ENCODE measurements around the gene INSYN1.

Gene INSYN1

DNA sequence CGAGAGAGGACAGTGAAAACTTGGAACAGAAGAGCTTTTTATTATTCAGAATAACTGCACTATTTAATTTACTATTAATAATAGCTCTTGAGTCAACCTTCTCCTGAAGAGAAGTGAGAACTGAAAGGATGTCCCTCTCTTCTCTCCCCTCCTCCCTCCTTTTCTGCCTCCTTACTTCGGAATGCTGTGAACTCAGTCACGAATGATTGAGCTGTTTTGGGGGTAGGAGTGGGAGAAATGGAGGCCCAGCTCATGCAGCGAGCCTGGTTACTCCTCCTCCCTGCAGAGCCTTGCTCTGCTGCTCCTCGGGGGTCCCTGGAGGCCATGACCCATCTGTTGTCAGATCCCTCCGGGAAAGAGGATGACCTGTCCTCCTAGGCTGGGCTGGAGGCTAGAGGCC, 20.3 kb upstream of the INSYN1 start:
- DNase-seq, result no peak

- no peak for DNase-seq
These were observed 18.4 kb upstream of the INSYN1 start for GRCh38 chr15:73771385-73772045.

GRCh38 chr15:73770050-73770449, 16.9 kb upstream of the INSYN1 start:
- no peak for DNase-seq

DNA sequence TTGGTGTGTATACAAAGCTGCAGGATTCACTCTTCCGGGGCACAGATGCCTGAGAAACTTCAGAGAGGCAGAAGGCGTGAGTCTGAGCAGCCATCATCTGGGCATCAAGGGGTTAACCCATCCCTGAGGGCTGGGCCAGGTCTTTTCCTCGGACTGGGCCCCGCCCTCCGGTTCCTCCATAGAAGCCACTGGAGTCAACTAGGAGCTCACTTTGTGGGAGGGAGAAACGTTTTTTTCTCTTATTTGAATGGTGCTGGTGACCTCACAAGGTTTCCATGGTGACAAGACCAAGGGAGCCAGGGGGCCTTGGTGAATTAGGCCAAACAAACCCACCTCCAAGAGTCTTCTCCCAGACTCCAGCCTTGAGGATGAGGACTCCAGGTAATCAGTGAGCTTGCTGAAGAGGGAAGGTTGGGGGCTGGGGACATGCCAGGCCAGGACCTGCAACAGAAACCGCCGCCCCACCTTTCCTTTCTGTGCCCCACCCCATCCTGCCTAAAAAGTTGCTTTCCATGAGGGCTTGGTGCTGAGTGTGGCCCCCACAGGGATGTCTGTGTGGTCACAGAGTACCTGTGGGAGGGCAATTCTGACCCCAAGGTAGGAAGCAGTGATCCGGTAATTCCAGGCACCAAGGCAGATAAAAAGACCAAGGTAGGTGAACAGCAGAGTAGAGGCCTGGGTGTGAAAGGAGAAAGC, 14.8 kb upstream of the INSYN1 start:
- DNase-seq, result no peak

- no peak for DNase-seq
These were observed 13.4 kb upstream of the INSYN1 start for GRCh38 chr15:73766598-73766997.

- DNase-seq, result no peak
These were observed 12.6 kb upstream of the INSYN1 start for GRCh38 chr15:73765778-73766177.

GRCh38 chr15:73763931-73764330, 10.8 kb upstream of the INSYN1 start:
- no peak for DNase-seq

DNA sequence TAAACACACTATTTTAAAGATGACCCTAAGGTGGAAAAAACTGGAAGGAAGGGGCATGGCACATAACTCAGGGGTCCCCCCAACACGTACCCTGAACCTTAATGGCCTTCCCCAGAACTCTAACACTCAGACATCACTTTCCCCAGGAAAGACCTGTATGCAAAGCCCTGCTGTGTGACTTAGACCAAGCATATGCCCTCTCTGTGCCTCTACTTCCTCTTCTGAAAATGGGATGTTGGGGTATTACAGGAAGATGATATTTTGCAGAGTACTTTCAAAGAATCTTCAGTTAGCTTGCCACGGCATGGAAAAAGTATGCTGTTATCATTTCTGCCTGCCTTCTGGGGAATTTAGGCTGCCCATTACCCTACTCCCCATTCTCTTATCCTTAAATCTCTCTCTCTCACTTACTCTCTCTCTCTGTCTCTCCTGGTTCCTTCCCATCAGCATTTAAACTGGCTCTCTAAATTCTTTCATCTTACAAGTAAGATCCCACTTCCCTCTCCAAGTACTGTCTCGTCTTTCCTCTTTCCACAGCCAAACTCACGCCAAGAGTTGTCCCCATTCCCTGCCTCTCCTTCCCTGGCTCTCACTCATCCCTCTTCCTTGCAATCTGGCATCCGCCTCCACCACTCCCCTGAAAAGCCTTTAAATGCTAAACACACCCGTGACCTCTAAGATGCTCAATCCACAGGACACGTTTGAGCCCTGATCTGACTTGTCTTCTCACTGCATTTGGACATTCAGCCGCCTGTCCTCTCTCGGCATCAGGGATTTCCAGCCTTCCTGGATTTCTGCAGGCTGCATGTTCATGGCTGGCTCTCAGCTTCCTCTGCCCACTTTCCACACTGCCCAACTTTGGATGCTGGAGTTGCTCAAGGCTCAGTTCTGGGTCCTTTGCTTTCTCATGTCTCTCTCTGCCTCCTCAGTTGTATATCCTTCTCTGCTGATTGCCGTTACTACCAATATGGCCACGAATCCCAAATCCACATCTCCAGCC, 7.5 kb upstream of the INSYN1 start:
- DNase-seq, result no peak

DNA sequence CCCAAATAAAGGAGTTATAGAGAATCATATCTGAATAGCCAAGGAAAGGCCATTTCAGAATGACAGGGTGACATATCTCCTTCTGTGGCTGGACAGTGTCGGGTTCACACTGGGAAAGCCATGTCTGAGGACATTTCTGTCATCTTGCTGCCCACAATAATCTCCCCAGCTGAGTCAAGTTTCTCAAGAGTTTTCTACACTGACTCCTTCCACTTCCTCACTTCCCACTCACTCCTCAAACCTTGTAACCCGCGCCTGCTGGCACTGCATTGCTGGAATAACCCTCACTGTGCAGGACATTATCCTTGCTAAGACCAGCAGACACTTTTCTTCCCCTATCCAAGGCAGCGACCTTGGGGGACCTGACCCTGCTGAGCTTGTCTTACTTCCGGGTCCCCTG, 5.3 kb upstream of the INSYN1 start:
- DNase-seq, result no peak

DNA sequence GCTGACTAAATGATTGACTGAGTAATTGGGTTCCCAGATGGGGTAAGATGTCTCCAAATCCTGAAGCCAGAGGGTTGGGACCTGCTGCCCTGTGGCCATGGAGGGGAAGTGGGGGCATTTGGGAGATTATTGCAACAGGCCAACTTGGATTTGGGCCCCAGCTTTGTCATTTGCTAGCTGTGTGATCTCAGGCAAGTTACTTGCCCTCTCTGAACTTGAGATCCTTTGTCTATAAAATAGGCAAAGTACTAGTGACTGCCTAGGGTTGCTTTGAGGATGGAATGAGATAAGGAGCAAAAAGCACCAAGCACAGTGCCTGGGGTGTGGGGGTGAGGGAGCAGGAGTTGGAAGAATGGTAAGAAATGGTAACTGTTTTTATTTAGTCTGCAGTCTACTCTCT, 4.4 kb upstream of the INSYN1 start:
- no peak for DNase-seq

GRCh38 chr15:73756947-73757513, 3.9 kb upstream of the INSYN1 start:
- DNase-seq, result no peak

DNA sequence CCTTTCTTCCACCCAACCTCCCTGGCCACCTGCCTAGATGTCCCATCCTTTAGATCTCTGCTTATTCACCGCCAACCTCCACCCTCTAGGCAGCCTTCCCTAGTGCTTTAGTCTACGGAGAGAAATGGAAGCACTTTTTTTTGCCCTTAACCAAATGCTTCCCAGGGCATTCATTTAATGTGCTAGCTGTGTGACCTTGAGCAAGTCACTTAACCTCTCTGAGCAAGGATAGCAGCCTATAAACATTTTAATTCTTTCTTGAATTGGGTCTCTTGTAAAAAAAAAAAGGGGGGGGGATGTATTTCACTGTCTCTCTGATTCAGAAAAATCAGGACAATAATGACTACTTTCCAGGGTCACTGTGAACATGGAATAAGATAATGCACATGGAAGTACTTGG, 3.2 kb upstream of the INSYN1 start:
- DNase-seq, result no peak

GRCh38 chr15:73755946-73756345, 2.8 kb upstream of the INSYN1 start:
- DNase-seq, result no peak

DNA sequence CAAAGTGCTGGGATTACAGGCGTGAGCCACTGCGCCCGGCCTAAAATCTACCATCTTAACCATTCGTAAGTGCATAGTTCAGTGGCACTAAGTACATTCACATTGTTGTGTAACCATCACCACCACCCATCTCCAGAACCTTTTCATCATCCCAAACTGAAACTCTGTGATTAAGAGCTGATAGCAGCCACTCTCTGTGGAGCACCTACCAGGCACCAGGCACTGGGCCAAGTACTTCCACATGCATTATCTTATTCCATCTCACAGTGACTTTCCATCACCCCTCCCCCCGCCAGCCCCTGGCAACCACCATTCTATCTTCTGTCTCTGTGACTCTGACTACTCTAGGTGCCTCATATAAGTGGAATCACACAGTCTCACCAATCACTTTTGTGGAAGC, 2.3 kb upstream of the INSYN1 start:
- no peak for DNase-seq

DNA sequence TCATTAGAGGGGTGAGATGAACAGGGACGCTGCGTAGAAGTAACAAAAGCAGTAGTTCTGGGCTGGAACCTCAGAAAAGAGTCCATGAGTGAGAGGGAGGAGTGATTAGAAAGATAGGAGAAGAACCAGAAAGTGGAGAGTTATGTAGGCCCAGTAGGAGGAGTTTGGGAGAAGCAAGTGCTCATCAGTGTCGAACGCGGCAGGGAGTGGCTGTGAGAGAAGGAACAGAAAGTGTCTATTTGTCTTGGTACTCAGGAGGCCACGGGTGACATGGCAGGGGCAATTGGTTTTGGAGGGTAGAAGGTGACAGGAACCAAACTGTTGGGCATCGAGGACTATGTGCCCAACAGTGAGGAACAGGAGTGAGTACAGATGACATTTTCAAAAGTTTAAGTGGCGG, 1.3 kb upstream of the INSYN1 start:
- DNase-seq, result no peak

DNA sequence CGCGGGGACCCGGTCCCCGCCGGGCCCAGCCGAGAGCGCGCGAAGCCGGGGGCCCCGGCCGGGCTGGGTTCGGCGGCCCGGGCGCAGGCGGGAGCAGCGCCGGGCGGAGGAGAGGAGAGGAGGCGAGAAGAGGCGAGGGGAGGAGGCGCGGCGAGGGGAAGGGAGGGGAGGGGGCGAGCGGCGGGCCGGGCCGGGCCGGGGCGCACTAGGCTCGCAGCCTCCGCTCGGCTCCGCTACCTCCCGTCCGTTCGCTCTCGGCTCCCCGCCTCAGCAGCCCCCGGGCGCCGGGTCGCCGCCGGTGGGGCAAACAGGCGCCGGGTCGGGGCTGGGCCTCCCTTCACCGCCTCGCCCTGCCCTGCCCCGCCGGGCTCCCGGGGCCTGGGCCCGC, 351 bp downstream of the INSYN1 start:
- DNase-seq, result no peak

DNA sequence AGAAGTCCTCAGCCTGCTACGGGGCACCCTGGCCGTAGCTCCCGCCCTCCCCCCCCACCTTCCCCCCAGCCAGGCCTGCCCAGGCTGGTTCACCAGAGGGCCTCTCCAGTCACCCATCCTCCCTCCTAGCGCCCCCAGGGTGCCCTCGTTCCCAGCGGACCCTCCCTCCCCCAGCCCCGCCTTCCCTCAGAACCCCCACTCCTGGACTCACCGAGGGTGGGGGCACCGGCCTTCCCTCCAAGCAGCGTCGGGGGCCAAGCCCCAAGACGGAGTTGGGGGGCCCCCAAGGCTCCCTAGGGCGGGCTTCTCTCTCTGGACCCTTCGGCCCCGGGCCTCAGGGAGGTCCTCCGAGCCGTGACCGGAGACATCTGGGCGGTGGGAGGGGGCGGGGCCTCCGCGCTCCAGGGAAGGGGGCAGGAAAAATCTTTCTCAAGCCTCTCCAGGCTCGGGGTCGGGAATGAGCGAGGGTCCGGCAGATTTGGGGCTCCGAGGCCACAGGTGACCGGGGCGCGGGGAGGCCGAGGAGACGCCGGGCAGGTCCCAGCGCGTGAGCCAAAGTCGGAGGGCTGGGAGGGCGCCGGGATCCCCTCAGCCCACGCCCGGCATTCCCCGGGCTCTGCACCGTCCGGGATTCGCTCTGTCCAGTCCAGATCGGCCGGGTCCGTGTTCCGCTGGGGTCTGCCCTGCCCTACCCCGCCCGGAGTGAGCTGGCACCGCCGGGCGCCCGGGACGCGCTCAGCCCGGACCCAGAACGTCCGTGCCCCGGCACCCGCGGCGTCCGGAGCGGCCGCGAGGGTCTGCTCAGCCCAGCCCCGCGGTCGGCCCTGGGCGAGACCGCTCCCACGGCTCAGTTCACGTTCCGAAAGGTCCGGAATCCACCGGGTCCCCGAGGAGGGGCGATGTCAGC, 999 bp downstream of the INSYN1 start:
- DNase-seq, result no peak

DNA sequence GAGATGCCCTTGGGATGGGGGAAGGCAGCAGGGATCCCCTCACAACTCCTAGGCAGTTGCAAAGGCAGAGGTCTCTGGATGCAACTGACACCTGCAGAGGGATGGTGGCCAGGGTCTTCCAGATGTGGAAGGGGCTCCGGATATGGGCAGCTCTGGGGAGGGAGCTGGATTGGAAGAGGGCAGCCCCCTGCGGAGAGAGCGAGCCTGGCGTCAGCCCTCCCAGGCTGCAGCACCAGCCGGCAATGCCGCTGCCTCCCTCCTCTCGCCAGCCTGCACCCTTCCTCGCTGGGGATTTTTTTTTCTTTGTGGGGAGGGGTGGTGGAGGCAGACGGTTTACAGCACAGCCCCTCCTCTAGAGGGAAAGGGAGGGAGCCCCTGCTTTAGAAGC, 1.6 kb downstream of the INSYN1 start:
- DNase-seq, result no peak

DNA sequence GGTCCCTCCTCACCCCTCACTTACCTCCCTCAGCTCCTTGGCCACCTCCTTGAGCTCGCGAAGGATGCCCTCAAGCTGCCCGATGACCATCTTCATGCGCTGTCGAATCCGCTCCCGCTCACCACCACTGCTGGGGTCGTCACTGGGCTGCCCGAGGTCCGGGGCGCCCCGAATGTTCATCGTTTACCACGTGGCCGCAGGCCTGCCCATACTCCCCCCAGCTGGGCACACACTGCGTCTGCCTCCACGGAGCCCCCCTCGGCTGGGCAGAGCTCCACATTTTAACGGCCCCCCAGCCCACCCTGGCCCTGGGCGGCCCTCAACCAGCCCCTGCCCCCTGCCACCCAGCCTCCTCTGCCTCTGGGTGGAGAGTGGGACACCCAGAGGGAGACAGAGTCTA, 2.2 kb downstream of the INSYN1 start:
- no peak for DNase-seq

DNA sequence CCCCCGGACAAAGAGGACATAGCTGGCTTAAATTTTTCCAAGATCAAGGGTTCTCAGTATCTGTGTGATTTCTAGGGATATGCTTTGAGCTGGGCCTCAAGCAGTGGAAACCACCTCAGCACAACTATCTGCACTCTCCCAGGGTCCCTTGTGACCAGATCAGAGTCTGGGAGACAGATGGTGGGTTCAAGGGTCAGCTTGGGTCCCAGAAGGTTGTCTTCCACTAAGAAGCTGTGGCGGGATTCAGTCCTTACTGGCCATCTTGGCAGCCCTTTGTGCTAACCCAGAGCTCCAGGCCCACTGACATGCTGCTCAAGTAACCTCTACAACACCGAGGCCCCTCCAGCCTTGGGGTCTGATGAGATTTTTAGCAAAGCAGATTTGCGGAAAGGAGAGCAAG, 2.7 kb downstream of the INSYN1 start:
- no peak for DNase-seq

- DNase-seq, result no peak
These were observed 3.2 kb downstream of the INSYN1 start for GRCh38 chr15:73749971-73750370.

DNA sequence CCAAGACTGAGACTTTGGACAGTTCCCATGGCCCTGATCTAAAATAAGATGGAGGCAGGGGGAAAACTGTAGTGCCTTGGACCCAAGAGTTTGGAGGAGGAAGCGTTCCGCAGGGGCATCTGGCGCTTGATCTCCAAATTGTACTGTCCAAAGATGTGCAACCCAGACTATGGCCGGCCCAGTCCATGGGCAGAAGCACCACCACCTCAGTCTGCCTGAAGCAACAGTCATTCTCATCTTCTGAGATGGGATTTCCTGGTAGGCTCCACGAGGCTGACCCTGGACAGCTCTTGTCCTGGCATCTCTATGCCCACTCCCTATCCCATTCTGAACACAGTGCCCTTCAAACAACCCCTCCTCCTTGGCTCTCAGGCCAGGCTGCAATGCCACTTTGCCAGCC, 3.6 kb downstream of the INSYN1 start:
- no peak for DNase-seq
